Loucy (cell line): ENCODE results near the gene AKNA.

Source experiments
- H2AFZ ChIP-seq: fragments of 200-600 bp; sonication (generic); 2 replicates; pipeline ENCODE4 v1.6.0; 2016; ENCODE audit warnings: antibody characterized with exemption, mild to moderate bottlenecking, low read length, moderate library complexity
- H3F3A ChIP-seq: fragments of 200-600 bp; 2 replicates; pipeline ENCODE4 v1.6.0; 2016; ENCODE audit warnings: antibody characterized with exemption, low read depth, mild to moderate bottlenecking
- H3K27me3 ChIP-seq: fragments of 200-600 bp; sonication (generic); 2 replicates; pipeline ENCODE4 v1.6.1; 2014; ENCODE audit warnings: low read length, mild to moderate bottlenecking; ENCODE audit not compliant: insufficient read depth, poor library complexity, severe bottlenecking
- H3K36me3 ChIP-seq: fragments of 200-600 bp; sonication (generic); 2 replicates; pipeline ENCODE4 v1.6.1; 2016; ENCODE audit warnings: low read length; ENCODE audit not compliant: insufficient read depth
- H3K4me1 ChIP-seq: fragments of 200-600 bp; sonication (generic); 2 replicates; pipeline ENCODE4 v1.5.1; 2014; ENCODE audit warnings: low read length, mild to moderate bottlenecking; ENCODE audit not compliant: insufficient read depth, poor library complexity, severe bottlenecking
- H3K4me2 ChIP-seq: fragments of 200-600 bp; sonication (generic); 2 replicates; pipeline ENCODE4 v1.6.0; 2014; ENCODE audit warnings: antibody characterized with exemption, low read length, low read depth, mild to moderate bottlenecking; ENCODE audit not compliant: poor library complexity, severe bottlenecking
- H3K4me3 ChIP-seq: fragments of 200-600 bp; sonication (generic); 2 replicates; pipeline ENCODE4 v1.5.1; 2014; ENCODE audit warnings: low read length, mild to moderate bottlenecking, mixed read lengths; ENCODE audit not compliant: poor library complexity, severe bottlenecking
- H3K79me2 ChIP-seq: fragments of 200-600 bp; sonication (generic); 2 replicates; pipeline ENCODE4 v1.6.1; 2014; ENCODE audit warnings: low read length; ENCODE audit not compliant: insufficient read depth
- H3K9ac ChIP-seq: fragments of 200-600 bp; sonication (generic); 2 replicates; pipeline ENCODE4 v1.6.0; 2014; ENCODE audit warnings: mild to moderate bottlenecking, low read depth, low read length, moderate library complexity; ENCODE audit not compliant: poor library complexity, severe bottlenecking
- H3K9me2 ChIP-seq: fragments of 200-600 bp; sonication (generic); replicated peaks from 2 replicates; pipeline ENCODE4 v1.6.1; 2016; ENCODE audit warnings: low read depth, low read length, mixed read lengths
- H3K9me3 ChIP-seq: fragments of 200-600 bp; sonication (generic); 2 replicates; pipeline ENCODE4 v1.6.1; 2014; ENCODE audit warnings: mild to moderate bottlenecking, antibody characterized with exemption, low read length, low read depth; ENCODE audit not compliant: insufficient read depth
- H4K20me1 ChIP-seq: fragments of 200-600 bp; sonication (generic); 2 replicates; pipeline ENCODE4 v1.6.0; 2014; ENCODE audit warnings: antibody characterized with exemption, low read length, mild to moderate bottlenecking; ENCODE audit not compliant: insufficient read depth, poor library complexity, severe bottlenecking
- EZH2phosphoT487 ChIP-seq: fragments of 200-600 bp; IDR thresholded peaks from 2 replicates; pipeline ENCODE4 v1.6.1; 2018; ENCODE audit warnings: antibody characterized with exemption, mild to moderate bottlenecking, moderate library complexity, borderline replicate concordance
- TF ChIP-seq, protein P1 (sequence below): fragments of 200-600 bp; sonication (generic); conservative IDR thresholded peaks from 2 replicates; pipeline ENCODE4 v1.5.1; 2014; ENCODE audit warnings: mild to moderate bottlenecking, antibody characterized with exemption, low read length

The AKNA gene

GRCh38 chr9:114382699-114383520, 4.9 kb downstream of the AKNA start:
- TF ChIP-seq, protein P1, sequence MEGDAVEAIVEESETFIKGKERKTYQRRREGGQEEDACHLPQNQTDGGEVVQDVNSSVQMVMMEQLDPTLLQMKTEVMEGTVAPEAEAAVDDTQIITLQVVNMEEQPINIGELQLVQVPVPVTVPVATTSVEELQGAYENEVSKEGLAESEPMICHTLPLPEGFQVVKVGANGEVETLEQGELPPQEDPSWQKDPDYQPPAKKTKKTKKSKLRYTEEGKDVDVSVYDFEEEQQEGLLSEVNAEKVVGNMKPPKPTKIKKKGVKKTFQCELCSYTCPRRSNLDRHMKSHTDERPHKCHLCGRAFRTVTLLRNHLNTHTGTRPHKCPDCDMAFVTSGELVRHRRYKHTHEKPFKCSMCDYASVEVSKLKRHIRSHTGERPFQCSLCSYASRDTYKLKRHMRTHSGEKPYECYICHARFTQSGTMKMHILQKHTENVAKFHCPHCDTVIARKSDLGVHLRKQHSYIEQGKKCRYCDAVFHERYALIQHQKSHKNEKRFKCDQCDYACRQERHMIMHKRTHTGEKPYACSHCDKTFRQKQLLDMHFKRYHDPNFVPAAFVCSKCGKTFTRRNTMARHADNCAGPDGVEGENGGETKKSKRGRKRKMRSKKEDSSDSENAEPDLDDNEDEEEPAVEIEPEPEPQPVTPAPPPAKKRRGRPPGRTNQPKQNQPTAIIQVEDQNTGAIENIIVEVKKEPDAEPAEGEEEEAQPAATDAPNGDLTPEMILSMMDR: peak; percentile 41
- TF ChIP-seq EZH2phosphoT487: no peak
- peaks cover 95% of the 10 kb centered on the region for H3K79me2 ChIP-seq
- H3K4me3 ChIP-seq: peak overlapping the region; percentile 90
- H3K9me3 ChIP-seq: no peaks in the 10 kb centered on the region
- H3K4me1 ChIP-seq: peaks cover 60% of the 10 kb centered on the region
- H3K9ac ChIP-seq: peak overlapping the region; percentile 78
- H4K20me1 ChIP-seq: peaks cover 46% of the 10 kb centered on the region
- H3K36me3 ChIP-seq: peaks cover 27% of the 10 kb centered on the region
- H3K9me2 ChIP-seq: no peaks in the 10 kb centered on the region
- no peak overlapping the region for H2AFZ ChIP-seq
- H3K27me3 ChIP-seq: no peaks in the 10 kb centered on the region
- peak overlapping the region; percentile 97 for H3K4me2 ChIP-seq
- peaks cover 11% of the 10 kb centered on the region; the same call in 1 of the 2 replicates for H3F3A ChIP-seq

GRCh38 chr9:114378883-114379282, 8.9 kb downstream of the AKNA start:
- H3K4me1 ChIP-seq: peaks cover 61% of the 10 kb centered on the region
- H3K36me3 ChIP-seq: peaks cover 55% of the 10 kb centered on the region

GRCh38 chr9:114378016-114378415, 9.8 kb downstream of the AKNA start:
- Histone ChIP-seq H3K9ac (no peak overlapping the region), H4K20me1 (peaks cover 31% of the 10 kb centered on the region), H3K36me3 (peaks cover 60% of the 10 kb centered on the region), H3K9me2 (no peaks in the 10 kb centered on the region), H3K4me2 (peak overlapping the region; percentile 48), H3K4me1 (peaks cover 60% of the 10 kb centered on the region), H3F3A (peaks cover 9% of the 10 kb centered on the region; the same call in 1 of the 2 replicates), H3K79me2 (peaks cover 91% of the 10 kb centered on the region), H3K9me3 (no peaks in the 10 kb centered on the region), H2AFZ (no peak overlapping the region), H3K27me3 (no peaks in the 10 kb centered on the region), H3K4me3 (no peak overlapping the region)
- no peak for TF ChIP-seq EZH2phosphoT487

More at GRCh38 chr9:114378883-114379282, 8.9 kb downstream of the AKNA start:
- TF ChIP-seq EZH2phosphoT487: no peak
- TF ChIP-seq, protein P1: peak; percentile 32; the same call in 1 of the 2 replicates
- no peaks in the 10 kb centered on the region for H3K27me3 ChIP-seq
- H4K20me1 ChIP-seq: peaks cover 31% of the 10 kb centered on the region
- peak overlapping the region; percentile 23 for H3K4me3 ChIP-seq
- H3K9ac ChIP-seq: no peak overlapping the region
- no peaks in the 10 kb centered on the region for H3K9me2 ChIP-seq
- H3F3A ChIP-seq: 0 out of 2 replicates have a peak, but pooled peaks cover 2% of the 10 kb centered on the region
- no peak overlapping the region for H2AFZ ChIP-seq
- peaks cover 96% of the 10 kb centered on the region for H3K79me2 ChIP-seq
- peak overlapping the region; percentile 48 for H3K4me2 ChIP-seq
- no peaks in the 10 kb centered on the region for H3K9me3 ChIP-seq
